ENCODE results near the gene CD36. TPM values are rescaled to one million over a fixed set of nuclear protein-coding genes. Genes with fewer than 3 reads are reported as not detected.
A peak's percentile ranks its signal among the peaks of the same experiment; 100 is the strongest.

Gene CD36
- total and polyA plus RNA-seq, 4 donors: 40.1 to 726 (median 115) TPM

GRCh38 chr7:80721883-80722615 lies 83.6 kb downstream of the CD36 start:
- no peak for ATAC-seq (ENCODE audit: insufficient read depth, low FRiP score)
- WGBS, 2 donors: 56 to 57% methylated on average over 3 of the region's 3 CpGs
- Histone ChIP-seq H3K4me3 (no peak overlapping the region), H3K9ac (ENCODE audit: insufficient read depth in 1 of 2, low read length in 2 of 2) (no peak overlapping the region), H3K9me3 (ENCODE audit: control insufficient read depth in 4 of 4, insufficient read depth in 3 of 4, low read length in 3 of 4) (no peaks in the 10 kb centered on the region), H3K36me3 (ENCODE audit: control insufficient read depth in 4 of 4, insufficient read depth in 4 of 4, low read length in 4 of 4) (no peaks in the 10 kb centered on the region), H3K27ac (ENCODE audit: low read depth in 1 of 2, low read length in 1 of 2) (peak overlapping the region; percentile 63 to 66), H3K4me1 (ENCODE audit: control insufficient read depth in 5 of 5, insufficient read depth in 5 of 5, low read length in 5 of 5) (peaks cover 0 to 19% (median 14%) of the 10 kb centered on the region in 5 donors), H3K27me3 (ENCODE audit: control insufficient read depth in 3 of 3, insufficient read depth in 3 of 3, low read length in 2 of 3) (no peaks in the 10 kb centered on the region)
- TF ChIP-seq CTCF (IDR thresholded peaks at IDR 0.05; ENCODE audit: control extremely low read depth, extremely low read depth): no peak
- DNase-seq: no peak

DNA sequence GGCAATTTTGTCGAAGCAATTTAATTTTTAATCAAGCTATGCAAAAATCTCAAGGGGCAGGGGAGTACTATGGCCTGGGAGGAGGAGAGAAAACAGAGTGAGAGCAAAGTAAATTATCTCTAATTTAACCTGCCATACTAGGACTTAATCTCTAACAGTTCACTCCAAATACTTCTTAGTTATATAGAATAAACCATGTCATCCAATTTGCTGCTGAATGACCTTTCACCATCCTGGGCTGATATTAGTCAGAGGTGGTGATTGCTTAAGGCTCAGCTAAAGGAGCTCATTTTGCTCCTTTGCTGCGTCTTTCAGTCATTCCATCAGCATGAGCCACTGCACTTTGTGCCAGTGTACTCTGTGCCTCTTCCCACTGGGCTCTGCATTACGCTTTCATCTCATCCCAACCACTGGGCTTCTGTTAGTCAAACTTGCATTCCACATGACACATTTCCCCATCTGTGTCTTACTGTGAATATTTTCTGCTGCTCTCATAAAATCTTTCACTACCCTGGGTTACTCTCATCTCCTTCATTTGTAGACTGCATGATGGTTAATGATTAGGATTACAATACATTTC lies 84.3 kb downstream of the CD36 start:
- Histone ChIP-seq H3K36me3 (ENCODE audit: control insufficient read depth in 4 of 4, insufficient read depth in 4 of 4, low read length in 4 of 4) (no peaks in the 10 kb centered on the region), H3K27me3 (ENCODE audit: control insufficient read depth in 3 of 3, insufficient read depth in 3 of 3, low read length in 2 of 3) (no peaks in the 10 kb centered on the region), H3K9ac (ENCODE audit: insufficient read depth in 1 of 2, low read length in 2 of 2) (no peak overlapping the region), H3K4me1 (ENCODE audit: control insufficient read depth in 5 of 5, insufficient read depth in 5 of 5, low read length in 5 of 5) (peaks cover 0 to 19% (median 14%) of the 10 kb centered on the region in 5 donors), H3K9me3 (ENCODE audit: control insufficient read depth in 4 of 4, insufficient read depth in 3 of 4, low read length in 3 of 4) (no peaks in the 10 kb centered on the region), H3K27ac (ENCODE audit: low read depth in 1 of 2, low read length in 1 of 2) (peak overlapping the region in 1 of 2 donors; percentile 66), H3K4me3 (no peak overlapping the region)
- no peak for TF ChIP-seq CTCF (IDR thresholded peaks at IDR 0.05; ENCODE audit: control extremely low read depth, extremely low read depth)
- ATAC-seq (ENCODE audit: insufficient read depth, low FRiP score): peak; percentile 86
- WGBS, 2 donors: 56 to 65% methylated on average over 3 of the region's 3 CpGs
- no peak for DNase-seq

DNA sequence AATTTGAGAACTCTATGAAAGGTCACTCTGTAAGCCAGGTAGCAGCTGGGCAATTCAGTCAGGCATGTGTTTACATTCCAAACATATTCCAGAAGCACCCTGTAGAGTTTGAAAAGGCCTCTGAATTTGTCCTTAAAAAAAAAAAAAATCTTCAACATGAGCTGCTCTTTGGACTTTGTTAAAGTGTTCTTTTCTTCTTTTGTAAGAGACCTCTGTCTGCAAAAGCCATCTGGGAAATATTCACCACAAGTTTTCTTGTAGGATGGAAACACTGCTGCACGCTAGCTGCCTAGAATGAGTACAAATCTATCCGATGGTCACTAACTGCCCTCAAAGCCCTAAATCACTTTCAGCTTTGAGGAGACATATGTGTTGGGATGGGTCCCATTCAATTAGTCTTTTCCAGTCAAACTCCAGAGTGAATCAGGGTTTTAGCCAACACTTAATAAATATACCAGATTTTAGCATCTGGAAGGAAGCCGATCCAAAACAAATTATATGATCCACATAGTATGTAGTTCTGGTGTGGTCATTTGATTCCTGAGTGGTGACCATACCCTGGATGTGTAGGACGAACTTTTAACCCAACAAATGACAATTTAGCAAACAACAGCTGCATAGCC lies 85.9 kb downstream of the CD36 start:
- DNase-seq (peak; percentile 45 to 94 (median 84)), ATAC-seq (ENCODE audit: insufficient read depth, low FRiP score) (no peak)
- no peaks in the 10 kb centered on the region for H3K9me3 ChIP-seq (ENCODE audit: control insufficient read depth in 4 of 4, insufficient read depth in 3 of 4, low read length in 3 of 4)
- no peaks in the 10 kb centered on the region for H3K36me3 ChIP-seq (ENCODE audit: control insufficient read depth in 4 of 4, insufficient read depth in 4 of 4, low read length in 4 of 4)
- no peak overlapping the region for H3K9ac ChIP-seq (ENCODE audit: insufficient read depth in 1 of 2, low read length in 2 of 2)
- H3K4me3 ChIP-seq: no peak overlapping the region
- H3K27me3 ChIP-seq (ENCODE audit: control insufficient read depth in 3 of 3, insufficient read depth in 3 of 3, low read length in 2 of 3): no peaks in the 10 kb centered on the region
- 73 to 79% methylated on average over 4 of the region's 4 CpGs for WGBS, 2 donors
- peaks cover 0 to 25% (median 15%) of the 10 kb centered on the region in 5 donors for H3K4me1 ChIP-seq (ENCODE audit: control insufficient read depth in 5 of 5, insufficient read depth in 5 of 5, low read length in 5 of 5)
- H3K27ac ChIP-seq (ENCODE audit: low read depth in 1 of 2, low read length in 1 of 2): no peak overlapping the region
- no peak for TF ChIP-seq CTCF (IDR thresholded peaks at IDR 0.05; ENCODE audit: control extremely low read depth, extremely low read depth)
